ENCODE data around the gene GRHL1.

GRHL1 gene

DNA sequence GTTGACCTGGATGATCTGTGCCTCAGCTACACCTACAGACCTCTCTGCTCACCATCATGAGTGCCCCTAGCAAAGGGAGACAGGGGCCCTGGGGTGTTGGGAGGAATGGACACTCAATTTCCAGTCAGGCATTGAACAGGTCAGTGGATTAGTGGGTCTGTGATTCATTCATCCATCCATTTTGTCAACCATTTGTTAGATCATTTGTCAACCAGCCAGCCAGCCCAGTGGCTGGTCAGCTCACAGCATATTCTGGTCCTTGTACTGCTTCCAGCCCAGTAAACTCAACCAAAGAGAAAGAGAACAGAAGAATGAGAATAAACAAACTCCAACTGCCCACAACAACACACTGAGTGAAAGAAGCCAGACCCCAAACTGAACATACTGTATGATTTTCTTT is 87.2 kb downstream of the GRHL1 start:
- intact Hi-C loops (cut with DNase I; ENCODE audit: low total_unique reads): no loop called here
- Histone ChIP-seq H3K27me3 (no peaks in the 10 kb centered on the region), H3K4me3 (no peak overlapping the region), H3K4me1 (peaks cover 12 to 56% (median 39%) of the 10 kb centered on the region in 4 donors), H3K36me3 (no peaks in the 10 kb centered on the region), H3K27ac (peak overlapping the region in 1 of 2 donors; percentile 77), H3K9me3 (no peaks in the 10 kb centered on the region)
- DNase-seq: no peak
- no peak for TF ChIP-seq CTCF (IDR thresholded peaks at IDR 0.05)

- Histone ChIP-seq H3K9me3 (no peaks in the 10 kb centered on the region), H3K4me1 (peaks cover 12 to 61% (median 43%) of the 10 kb centered on the region in 4 donors), H3K27me3 (no peaks in the 10 kb centered on the region), H3K4me3 (no peak overlapping the region), H3K36me3 (no peaks in the 10 kb centered on the region), H3K27ac (no peak overlapping the region)
- TF ChIP-seq CTCF (IDR thresholded peaks at IDR 0.05): no peak
- DNase-seq: peak in 1 of 2 donors; percentile 60
- intact Hi-C loops (cut with DNase I; ENCODE audit: low total_unique reads): loop anchor here (5.0 kb wide), 1 partner anchor 33 kb away; no protein-coding TSS in a partner anchor
These were observed 88.3 kb downstream of the GRHL1 start for GRCh38 chr2:10039658-10040410.

GRCh38 chr2:10041711-10042110 is 90.2 kb downstream of the GRHL1 start:
- DNase-seq: no peak
- TF ChIP-seq CTCF (IDR thresholded peaks at IDR 0.05): no peak
- Histone ChIP-seq H3K36me3 (peaks cover 0 to 6% (median 6%) of the 10 kb centered on the region in 3 donors), H3K27me3 (no peaks in the 10 kb centered on the region), H3K4me1 (peaks cover 2 to 64% (median 46%) of the 10 kb centered on the region in 4 donors), H3K9me3 (no peaks in the 10 kb centered on the region), H3K4me3 (peak overlapping the region in 1 of 2 donors; percentile 81), H3K27ac (peak overlapping the region; percentile 86 to 88)
- intact Hi-C loops (cut with DNase I; ENCODE audit: low total_unique reads): loop anchor here (5.0 kb wide), 1 partner anchor 34 kb away; no protein-coding TSS in a partner anchor

GRCh38 chr2:10042301-10043161 is 91.0 kb downstream of the GRHL1 start:
- peak overlapping the region; percentile 86 to 88 for H3K27ac ChIP-seq
- TF ChIP-seq CTCF (IDR thresholded peaks at IDR 0.05): peak; percentile 18 to 30
- peak; percentile 86 to 94 for DNase-seq
- intact Hi-C loops (cut with DNase I; ENCODE audit: low total_unique reads): loop anchor here (5.0 kb wide), 1 partner anchor 35 kb away; no protein-coding TSS in a partner anchor
- H3K4me3 ChIP-seq: peak overlapping the region; percentile 70 to 81
- no peaks in the 10 kb centered on the region for H3K27me3 ChIP-seq
- peaks cover under 1 to 14% (median 13%) of the 10 kb centered on the region in 3 donors for H3K36me3 ChIP-seq
- H3K9me3 ChIP-seq: no peaks in the 10 kb centered on the region
- H3K4me1 ChIP-seq: peaks cover 0 to 64% (median 43%) of the 10 kb centered on the region in 4 donors

- Histone ChIP-seq H3K4me1 (peaks cover 0 to 66% (median 43%) of the 10 kb centered on the region in 4 donors), H3K4me3 (peak within 1 kb of the TSS; percentile 70 to 81), H3K27ac (peak within 1 kb of the TSS; percentile 91 to 94), H3K27me3 (no peaks in the 10 kb centered on the region), H3K9me3 (no peaks in the 10 kb centered on the region), H3K36me3 (peaks cover 9 to 23% (median 22%) of the 10 kb centered on the region in 3 donors)
- intact Hi-C loops (cut with DNase I; ENCODE audit: low total_unique reads): loop anchor here (5.0 kb wide), 1 partner anchor 36 kb away; no protein-coding TSS in a partner anchor
- DNase-seq: peak; percentile 94 to 96
- peak in 1 of 2 experiments; percentile 12 for TF ChIP-seq CTCF (IDR thresholded peaks at IDR 0.05)
These were observed 91.9 kb downstream of the GRHL1 start, which contains the start of gene KLF11 for GRCh38 chr2:10043256-10043905. TSS of gene KLF11 (plus strand) at chr2:10043550. CDS start at chr2:10043717, 167 bp downstream.
